SU-DHL-6 (cell line): ENCODE data around the gene ORC2.

Source experiments
- CTCF ChIP-seq: fragments of 200-600 bp; sonication (generic); IDR thresholded peaks from one replicate; pipeline ENCODE4 v1.5.1; 2017; ENCODE audit warnings: antibody characterized with exemption, mild to moderate bottlenecking, low read length, moderate library complexity; ENCODE audit not compliant: insufficient read depth, poor library complexity, severe bottlenecking
- EZH2phosphoT487 ChIP-seq: fragments of 200-600 bp; sonication (generic), shearing (Covaris generic); conservative IDR thresholded peaks from 2 replicates; pipeline ENCODE4 v1.6.1; 2018; ENCODE audit warnings: mild to moderate bottlenecking, antibody characterized with exemption, low read length, moderate library complexity, mixed read lengths

- TF ChIP-seq CTCF, result no peak
- no peak for TF ChIP-seq EZH2phosphoT487
Measured at GRCh38 chr2:200939832-200940231, 23.6 kb downstream of the ORC2 start.
